OCI-LY7 (cell line): Measurements from ENCODE around the gene CHST3. TPM values are rescaled to one million over a fixed set of nuclear protein-coding genes. Genes with fewer than 3 reads are reported as not detected.

Source experiments
- BruUV-seq: library from RNA; stranded (reverse); fragments of 400-500 nt; replicated peaks from 2 replicates; lab custom pipeline; 2021; lab: Mats Ljungman, UMichigan
- CTCF ChIA-PET: fragments of 300-600 bp; sonication (Branson Sonifier 250); formaldehyde crosslinking; loops from one replicate; lab custom pipeline; 2022; ENCODE audit warnings: antibody characterized with exemption; ENCODE audit not compliant: unreplicated experiment; lab: Charles Lee
- POLR2A ChIA-PET: fragments of 300-600 bp; sonication (Branson Sonifier 250); formaldehyde crosslinking; loops from one replicate; lab custom pipeline; 2022; ENCODE audit warnings: antibody characterized with exemption; lab: Charles Lee
- DNase-seq: peaks from one replicate; pipeline ENCODE4 v3.0.0-alpha.2; 2015; ENCODE audit warnings: low spot score
- H2AFZ ChIP-seq: fragments of 200-600 bp; sonication (generic), shearing (Covaris generic); 2 replicates; pipeline ENCODE4 v1.6.1; 2014; ENCODE audit warnings: mild to moderate bottlenecking, antibody characterized with exemption, low read length, moderate library complexity
- H3K27ac ChIP-seq: fragments of 200-600 bp; sonication (generic); 2 replicates; pipeline ENCODE4 v1.5.1; 2014; ENCODE audit warnings: mixed run types, low read depth, mild to moderate bottlenecking, moderate library complexity, low read length, inconsistent platforms; ENCODE audit not compliant: poor library complexity, severe bottlenecking
- H3K36me3 ChIP-seq: fragments of 200-600 bp; sonication (generic); 2 replicates; pipeline ENCODE4 v1.6.1; 2014; ENCODE audit warnings: mild to moderate bottlenecking, antibody characterized with exemption, low read length, moderate library complexity, mixed read lengths; ENCODE audit not compliant: insufficient read depth
- H3K4me1 ChIP-seq: fragments of 200-600 bp; sonication (generic); 2 replicates; pipeline ENCODE4 v1.5.1; 2014; ENCODE audit warnings: mild to moderate bottlenecking, low read length; ENCODE audit not compliant: insufficient read depth, poor library complexity, severe bottlenecking
- H3K4me2 ChIP-seq: fragments of 200-600 bp; sonication (generic); 2 replicates; pipeline ENCODE4 v1.6.1; 2014; ENCODE audit warnings: mild to moderate bottlenecking, low read length
- H3K4me3 ChIP-seq: fragments of 200-600 bp; sonication (generic); 2 replicates; pipeline ENCODE4 v1.5.1; 2014; ENCODE audit warnings: mild to moderate bottlenecking, low read depth, low read length; ENCODE audit not compliant: poor library complexity, severe bottlenecking
- H3K79me2 ChIP-seq: fragments of 200-600 bp; sonication (generic); 2 replicates; pipeline ENCODE4 v1.6.1; 2016; ENCODE audit warnings: low read depth, mild to moderate bottlenecking, low read length, moderate library complexity, mixed read lengths; ENCODE audit not compliant: insufficient read depth
- H3K9me2 ChIP-seq: fragments of 200-600 bp; sonication (generic); 2 replicates; pipeline ENCODE4 v1.6.1; 2016; ENCODE audit warnings: mild to moderate bottlenecking, low read length, mixed read lengths; ENCODE audit not compliant: insufficient read depth
- H3K9me3 ChIP-seq: fragments of 200-600 bp; sonication (generic); 2 replicates; pipeline ENCODE4 v1.6.1; 2014; ENCODE audit warnings: mild to moderate bottlenecking, mixed run types, low read length, mixed read lengths
- H4K20me1 ChIP-seq: fragments of 200-600 bp; sonication (generic); 2 replicates; pipeline ENCODE4 v1.6.1; 2014; ENCODE audit warnings: mild to moderate bottlenecking, antibody characterized with exemption, low read length, moderate library complexity, mixed read lengths; ENCODE audit not compliant: insufficient read depth
- EZH2phosphoT487 ChIP-seq: fragments of 200-600 bp; sonication (generic); IDR thresholded peaks from 2 replicates; pipeline ENCODE4 v1.6.1; 2018; ENCODE audit warnings: low read depth, borderline replicate concordance, mild to moderate bottlenecking, mixed run types, antibody characterized with exemption, low read length, moderate library complexity, mixed read lengths
- intact Hi-C: fragments of 100-400 bp; cut with micrococcal nuclease; formaldehyde crosslinking; loops from one replicate; pipeline ENCODE4 v1.10.0; 2022; ENCODE audit not compliant: unreplicated experiment
- total RNA-seq, 2 experiments: library from RNA; depleted of rRNA in 1 of 2; stranded (reverse); fragments of >200 nt in 1 of 2; shearing (Covaris generic) in 1 of 2; gene quantifications; 2 replicates each; pipeline ENCODE4 v1.2.3, GENCODE V29; 2014 to 2022
- TF ChIP-seq, protein P1 (sequence below): fragments of 200-600 bp; sonication (generic); conservative IDR thresholded peaks from 2 replicates; pipeline ENCODE4 v1.5.1; 2014; ENCODE audit warnings: mild to moderate bottlenecking, antibody characterized with exemption, low read length, moderate library complexity, mixed read lengths

Gene CHST3
- total RNA-seq, 2 experiments from 2014 or later, result not detected

DNA sequence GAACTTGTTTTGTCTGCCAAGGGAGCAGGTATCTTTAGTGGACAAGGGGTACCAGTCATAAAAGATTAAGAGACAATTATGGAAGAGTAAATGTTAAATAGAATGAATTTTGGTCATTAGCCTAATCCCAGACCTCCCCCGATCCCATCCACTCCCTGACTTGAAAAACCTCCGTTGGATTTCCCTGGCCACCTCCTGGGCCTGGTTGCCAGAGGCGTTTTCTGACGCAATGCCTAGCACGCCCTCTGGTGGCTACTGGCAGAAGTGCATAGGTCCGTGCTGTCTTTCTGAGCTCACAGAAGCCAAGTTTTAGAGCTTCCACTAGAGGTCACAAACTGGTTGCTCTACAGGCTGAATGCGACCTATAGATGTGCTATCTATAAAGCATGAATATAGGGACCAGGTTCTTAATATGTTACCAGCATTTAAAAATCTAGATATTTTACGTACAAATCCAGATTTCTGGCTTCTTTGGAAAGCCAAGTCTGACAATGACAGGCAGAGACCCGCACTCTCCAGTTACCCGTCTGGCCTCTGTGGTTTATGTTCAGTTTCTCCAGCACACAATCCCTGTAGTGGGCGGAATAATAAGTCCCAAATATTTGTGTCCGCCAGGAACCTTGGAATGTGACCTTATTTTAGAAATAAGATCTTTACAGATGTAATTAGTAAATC lies 84.4 kb downstream of the CHST3 start:
- no peaks in the 10 kb centered on the region for H3K36me3 ChIP-seq
- no peaks in the 10 kb centered on the region for H3K9me2 ChIP-seq
- H3K27ac ChIP-seq, result no peak overlapping the region
- H3K9me3 ChIP-seq, result no peaks in the 10 kb centered on the region
- no peaks in the 10 kb centered on the region for H3K4me1 ChIP-seq
- ChIA-PET CTCF (interaction anchor here (0.5 to 1.1 kb wide), 9 partner anchors 12 to 286 kb away, joined by 3 to 7 read pairs (median 3); no protein-coding TSS in a partner anchor), POLR2A (interaction anchor here (1.1 kb wide), 1 partner anchor 29 kb away, joined by 3 read pairs; no protein-coding TSS in a partner anchor)
- TF ChIP-seq EZH2phosphoT487, result no peak
- TF ChIP-seq, protein P1, sequence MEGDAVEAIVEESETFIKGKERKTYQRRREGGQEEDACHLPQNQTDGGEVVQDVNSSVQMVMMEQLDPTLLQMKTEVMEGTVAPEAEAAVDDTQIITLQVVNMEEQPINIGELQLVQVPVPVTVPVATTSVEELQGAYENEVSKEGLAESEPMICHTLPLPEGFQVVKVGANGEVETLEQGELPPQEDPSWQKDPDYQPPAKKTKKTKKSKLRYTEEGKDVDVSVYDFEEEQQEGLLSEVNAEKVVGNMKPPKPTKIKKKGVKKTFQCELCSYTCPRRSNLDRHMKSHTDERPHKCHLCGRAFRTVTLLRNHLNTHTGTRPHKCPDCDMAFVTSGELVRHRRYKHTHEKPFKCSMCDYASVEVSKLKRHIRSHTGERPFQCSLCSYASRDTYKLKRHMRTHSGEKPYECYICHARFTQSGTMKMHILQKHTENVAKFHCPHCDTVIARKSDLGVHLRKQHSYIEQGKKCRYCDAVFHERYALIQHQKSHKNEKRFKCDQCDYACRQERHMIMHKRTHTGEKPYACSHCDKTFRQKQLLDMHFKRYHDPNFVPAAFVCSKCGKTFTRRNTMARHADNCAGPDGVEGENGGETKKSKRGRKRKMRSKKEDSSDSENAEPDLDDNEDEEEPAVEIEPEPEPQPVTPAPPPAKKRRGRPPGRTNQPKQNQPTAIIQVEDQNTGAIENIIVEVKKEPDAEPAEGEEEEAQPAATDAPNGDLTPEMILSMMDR, result peak; percentile 100
- no peak overlapping the region for H2AFZ ChIP-seq
- no TSS peak for BruUV-seq
- H3K4me3 ChIP-seq, result no peak overlapping the region
- no peaks in the 10 kb centered on the region for H3K79me2 ChIP-seq
- intact Hi-C loops, result loop anchor here (1.0 kb wide), 5 partner anchors 92 to 289 kb away; no protein-coding TSS in a partner anchor
- DNase-seq, result peak; percentile 92
- H3K4me2 ChIP-seq, result no peak overlapping the region
- no peaks in the 10 kb centered on the region for H4K20me1 ChIP-seq

DNA sequence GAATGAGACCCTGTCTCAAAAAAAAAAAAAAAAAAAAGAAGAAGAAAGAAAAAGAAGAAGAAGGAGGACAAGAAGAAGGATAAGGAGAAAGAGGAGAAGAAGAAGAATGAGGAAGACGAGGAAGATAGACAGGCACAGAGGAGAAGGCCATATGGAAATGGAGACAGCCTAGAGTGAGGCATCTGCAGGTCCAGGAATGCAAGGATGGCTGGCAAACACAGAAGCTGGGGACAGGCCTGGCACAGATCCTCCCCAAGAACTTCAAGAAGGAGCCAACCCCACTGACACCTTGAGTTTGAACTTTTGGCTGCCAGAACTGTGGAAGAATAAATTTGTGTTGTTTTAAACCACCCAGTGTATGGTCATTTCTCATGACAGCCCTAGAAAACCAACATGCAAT lies 85.3 kb downstream of the CHST3 start:
- Histone ChIP-seq H3K36me3 (no peaks in the 10 kb centered on the region), H3K79me2 (no peaks in the 10 kb centered on the region), H3K4me1 (no peaks in the 10 kb centered on the region), H3K4me3 (no peak overlapping the region), H4K20me1 (no peaks in the 10 kb centered on the region), H3K9me2 (no peaks in the 10 kb centered on the region), H3K9me3 (no peaks in the 10 kb centered on the region), H3K27ac (no peak overlapping the region), H2AFZ (no peak overlapping the region), H3K4me2 (no peak overlapping the region)
- TF ChIP-seq, protein P1, result no peak
- no peak for TF ChIP-seq EZH2phosphoT487
- no peak for DNase-seq
- ChIA-PET POLR2A (no interaction called here), CTCF (interaction anchor here (1.1 kb wide), 1 partner anchor 11 kb away, joined by 3 read pairs; no protein-coding TSS in a partner anchor)
- BruUV-seq, result no TSS peak
- intact Hi-C loops, result no loop called here
